ENCODE results near the gene SLC15A3. TPM values are rescaled to one million over a fixed set of nuclear protein-coding genes. Genes with fewer than 3 reads are reported as not detected.

SLC15A3 gene
- total and polyA plus RNA-seq, 2 experiments from 2014 or later, result 14.2 to 15.8 TPM

GRCh38 chr11:60891103-60891741 lies 60.8 kb downstream of the SLC15A3 start (continued):
- no peak for TF ChIP-seq CREB1 (CRISPR knock-in tag; IDR thresholded peaks at IDR 0.05; ENCODE audit: low read depth)
- TF ChIP-seq REST (IDR thresholded peaks at IDR 0.05; ENCODE audit: unreplicated experiment), result no peak
- no peak for TF ChIP-seq ZNF114 (CRISPR knock-in tag; IDR thresholded peaks at IDR 0.05)
- no peak for TF ChIP-seq JUNB (IDR thresholded peaks at IDR 0.05; ENCODE audit: unreplicated experiment)
- TF ChIP-seq POLR2AphosphoS5 (IDR thresholded peaks at IDR 0.05; ENCODE audit: low read depth), result no peak
- TF ChIP-seq ZNF331 (CRISPR knock-in tag; IDR thresholded peaks at IDR 0.05; ENCODE audit: low read depth), result no peak

GRCh38 chr11:60890696-60891095 lies 61.3 kb downstream of the SLC15A3 start:
- no peak overlapping the region for H2AFZ ChIP-seq
- peaks cover 2% of the 10 kb centered on the region; the same call in 1 of the 2 replicates for H4K20me1 ChIP-seq (replicated peaks; ENCODE audit: insufficient read depth)
- H3K9me3 Mint-ChIP-seq, result no peaks in the 10 kb centered on the region
- H3K27me3 ChIP-seq (ENCODE audit: insufficient read depth), result no peaks in the 10 kb centered on the region
- peaks cover 8% of the 10 kb centered on the region for H3K27me3 Mint-ChIP-seq (ENCODE audit: insufficient read depth, low read depth, poor library complexity)
- peaks cover 20% of the 10 kb centered on the region for H3K36me3 ChIP-seq (ENCODE audit: insufficient read depth)
- no peaks in the 10 kb centered on the region for H3K79me2 ChIP-seq (replicated peaks; ENCODE audit: insufficient read depth)
- no peaks in the 10 kb centered on the region for H3K4me1 Mint-ChIP-seq
- H3K27ac Mint-ChIP-seq, result no peak overlapping the region
- H3K4me3 Mint-ChIP-seq, result no peak overlapping the region
- no peak overlapping the region for H3K27ac ChIP-seq (ENCODE audit: low read depth)
- DNase-seq (ENCODE audit: low spot score), result no peak
- H3K4me1 ChIP-seq (ENCODE audit: insufficient read depth), result no peaks in the 10 kb centered on the region
- H3K4me2 ChIP-seq, result no peak overlapping the region
- no peak for ATAC-seq
- H3K9me2 ChIP-seq (ENCODE audit: insufficient read depth), result no peaks in the 10 kb centered on the region
- H3K36me3 Mint-ChIP-seq (ENCODE audit: low read depth), result peaks cover 36% of the 10 kb centered on the region
- no peaks in the 10 kb centered on the region for H3F3A ChIP-seq (replicated peaks; ENCODE audit: low read depth)
- H3K4me3 ChIP-seq, result no peak overlapping the region
- no peak for TF ChIP-seq ZNF331 (CRISPR knock-in tag; IDR thresholded peaks at IDR 0.05; ENCODE audit: low read depth)
- TF ChIP-seq POLR2AphosphoS5 (IDR thresholded peaks at IDR 0.05; ENCODE audit: low read depth), result no peak
- TF ChIP-seq CREB1 (CRISPR knock-in tag; IDR thresholded peaks at IDR 0.05; ENCODE audit: low read depth), result no peak
- no peak for TF ChIP-seq EZH2phosphoT487 (IDR thresholded peaks at IDR 0.05; ENCODE audit: unreplicated experiment)
- no peak for TF ChIP-seq NANOG (IDR thresholded peaks at IDR 0.05; ENCODE audit: borderline replicate concordance)
- no peak for TF ChIP-seq JUNB (IDR thresholded peaks at IDR 0.05; ENCODE audit: unreplicated experiment)
- TF ChIP-seq CTCF (conservative IDR thresholded peaks at IDR 0.05; ENCODE audit: low read depth in 2 of 2), result no peak
- no peak for TF ChIP-seq EZH2 (IDR thresholded peaks at IDR 0.05; ENCODE audit: low read depth, unreplicated experiment)
- TF ChIP-seq STAT1 (IDR thresholded peaks at IDR 0.05; ENCODE audit: unreplicated experiment), result no peak
- no peak for TF ChIP-seq ZNF462 (CRISPR knock-in tag; IDR thresholded peaks at IDR 0.05)
- no peak for TF ChIP-seq ZNF114 (CRISPR knock-in tag; IDR thresholded peaks at IDR 0.05)
